ENCODE results near the gene SLBP. TPM values are rescaled to one million over a fixed set of nuclear protein-coding genes. Genes with fewer than 3 reads are reported as not detected.
A peak's percentile ranks its signal among the peaks of the same experiment; 100 is the strongest.

Gene SLBP
- 100 to 1,000 TPM; 137 to 173 TPM for total RNA-seq
- polyA plus RNA-seq (ENCODE audit: insufficient read depth, low read depth, low replicate concordance): 118 TPM
- long read RNA-seq, donor 1, transcript SLBP-206 (8 exons, 1,977 nt): major isoform, 23 of 24 reads
- long read RNA-seq, donor 1, partial matches to known transcripts: 0 of 24 reads
- long read RNA-seq, donor 1, other reads (novel, unspliced or antisense): 0 of 24 reads
- long read RNA-seq, donor 2, transcript SLBP-206 (8 exons, 1,977 nt): major isoform, 22 of 24 reads
- long read RNA-seq, donor 2, partial matches to known transcripts: 0 of 24 reads
- long read RNA-seq, donor 2, other reads (novel, unspliced or antisense): 0 of 24 reads

DNA sequence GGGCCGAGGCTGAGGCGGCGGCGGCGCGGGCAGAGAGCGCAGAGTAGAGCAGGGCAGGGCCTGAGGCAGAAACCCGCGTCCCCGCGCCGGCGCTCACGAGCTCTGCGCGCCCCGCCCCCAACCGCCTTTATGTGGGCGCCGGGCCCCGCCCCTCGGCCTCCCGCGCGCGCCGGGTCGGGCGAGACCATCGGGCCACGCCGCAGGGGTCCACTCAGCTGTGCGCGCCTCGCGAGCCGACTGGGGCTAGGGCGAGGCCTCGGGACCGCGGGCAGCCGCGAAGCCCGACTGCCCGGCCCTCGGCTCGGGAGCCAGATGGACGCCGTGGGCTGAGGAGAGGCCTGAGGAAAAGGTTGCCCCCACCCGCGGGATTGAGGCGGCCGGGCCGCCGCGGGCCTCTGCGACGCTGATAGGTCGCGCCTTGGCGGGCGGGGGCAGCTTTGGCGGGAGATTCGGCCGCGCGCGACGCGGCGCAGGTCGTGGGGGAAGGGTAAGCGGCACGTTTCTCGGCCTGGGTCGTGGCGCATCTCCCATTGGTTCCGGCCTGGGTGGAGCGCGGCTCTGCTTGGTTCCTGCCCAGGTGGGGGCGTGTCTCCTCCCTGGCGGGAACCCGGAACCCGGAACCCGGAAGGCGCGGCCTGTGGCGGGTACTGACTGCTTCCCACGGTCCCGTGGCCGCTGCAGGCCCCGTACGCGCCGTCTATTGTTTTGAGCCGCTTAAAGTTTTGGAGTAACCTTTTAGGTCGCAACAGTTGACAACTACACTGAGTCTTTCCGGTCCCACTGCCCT, at the start of gene SLBP:
Gene SLBP, minus strand, starts transcription at position 104 of the 787 bp plus-strand sequence. CDS start 131 bp downstream, outside the sequence.
- H3K9me3 ChIP-seq: no peaks in the 10 kb centered on the region
- peaks cover 37% of the 10 kb centered on the region for H3K4me1 ChIP-seq
- H3K27me3 ChIP-seq: no peaks in the 10 kb centered on the region
- TF ChIP-seq POLR2A (IDR thresholded peaks at IDR 0.05): peak; percentile 66
- TF ChIP-seq, protein P1, sequence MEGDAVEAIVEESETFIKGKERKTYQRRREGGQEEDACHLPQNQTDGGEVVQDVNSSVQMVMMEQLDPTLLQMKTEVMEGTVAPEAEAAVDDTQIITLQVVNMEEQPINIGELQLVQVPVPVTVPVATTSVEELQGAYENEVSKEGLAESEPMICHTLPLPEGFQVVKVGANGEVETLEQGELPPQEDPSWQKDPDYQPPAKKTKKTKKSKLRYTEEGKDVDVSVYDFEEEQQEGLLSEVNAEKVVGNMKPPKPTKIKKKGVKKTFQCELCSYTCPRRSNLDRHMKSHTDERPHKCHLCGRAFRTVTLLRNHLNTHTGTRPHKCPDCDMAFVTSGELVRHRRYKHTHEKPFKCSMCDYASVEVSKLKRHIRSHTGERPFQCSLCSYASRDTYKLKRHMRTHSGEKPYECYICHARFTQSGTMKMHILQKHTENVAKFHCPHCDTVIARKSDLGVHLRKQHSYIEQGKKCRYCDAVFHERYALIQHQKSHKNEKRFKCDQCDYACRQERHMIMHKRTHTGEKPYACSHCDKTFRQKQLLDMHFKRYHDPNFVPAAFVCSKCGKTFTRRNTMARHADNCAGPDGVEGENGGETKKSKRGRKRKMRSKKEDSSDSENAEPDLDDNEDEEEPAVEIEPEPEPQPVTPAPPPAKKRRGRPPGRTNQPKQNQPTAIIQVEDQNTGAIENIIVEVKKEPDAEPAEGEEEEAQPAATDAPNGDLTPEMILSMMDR (IDR thresholded peaks at IDR 0.05): peak in 1 of 3 experiments; percentile 3
- intact Hi-C loops (cut with DNase I; ENCODE audit: low total_unique reads): loop anchor here (5.0 kb wide), 1 partner anchor 550 kb away; the partner anchor contains the start of gene MXD4
- DNase-seq: peak; percentile 97
- H3K36me3 ChIP-seq (ENCODE audit: low read depth, missing control alignments): no peaks in the 10 kb centered on the region
- H3K27ac ChIP-seq: peak within 1 kb of the TSS; percentile 96 to 100
- WGBS, 2 donors: 0% methylated on average over 4 to 90 of the region's 98 CpGs
- H3K4me3 ChIP-seq: peak within 1 kb of the TSS; percentile 93 to 95

GRCh38 chr4:1761130-1761689, 49.1 kb upstream of the SLBP start:
- intact Hi-C loops (cut with DNase I; ENCODE audit: low total_unique reads): no loop called here
- no peak for DNase-seq
- no peak overlapping the region for H3K27ac ChIP-seq
- H3K9me3 ChIP-seq: no peaks in the 10 kb centered on the region
- H3K36me3 ChIP-seq (ENCODE audit: low read depth, missing control alignments): no peaks in the 10 kb centered on the region
- 65 to 69% methylated on average over 16 to 31 of the region's 32 CpGs for WGBS, 2 donors
- H3K4me3 ChIP-seq: no peak overlapping the region
- TF ChIP-seq POLR2A (IDR thresholded peaks at IDR 0.05): no peak
- TF ChIP-seq, protein P1 (IDR thresholded peaks at IDR 0.05): no peak
- peaks cover 5% of the 10 kb centered on the region for H3K4me1 ChIP-seq
- no peaks in the 10 kb centered on the region for H3K27me3 ChIP-seq

DNA sequence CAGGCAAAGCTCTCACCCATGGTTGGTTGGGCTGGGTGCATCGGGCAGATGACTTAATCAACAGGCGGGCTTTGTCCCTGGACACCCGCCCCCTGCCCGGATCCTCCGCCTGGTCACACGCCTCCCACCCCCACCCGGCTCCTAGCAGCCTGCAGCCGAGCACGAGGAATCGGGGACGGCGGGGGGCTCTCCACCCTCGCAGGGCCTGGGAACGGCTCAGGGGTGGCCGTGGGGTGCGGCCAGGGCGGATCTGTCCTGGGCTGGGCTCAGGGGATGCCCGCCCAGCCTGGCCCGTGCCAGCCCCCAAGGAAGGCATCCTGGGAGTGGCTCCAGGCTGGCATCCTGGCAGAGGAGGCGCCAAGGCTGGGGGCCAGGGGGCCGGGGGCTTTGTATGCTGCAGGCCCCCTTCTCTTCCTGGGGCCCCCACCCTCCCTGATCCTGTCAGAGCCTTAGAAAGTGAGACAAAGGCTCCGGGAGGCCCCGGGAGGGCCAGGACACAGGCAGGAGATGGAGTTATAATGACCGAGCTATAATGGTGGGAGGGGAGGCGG, 48.5 kb upstream of the SLBP start:
- no peaks in the 10 kb centered on the region for H3K27me3 ChIP-seq
- 70 to 73% methylated on average over 14 to 24 of the region's 25 CpGs for WGBS, 2 donors
- intact Hi-C loops (cut with DNase I; ENCODE audit: low total_unique reads): no loop called here

DNA sequence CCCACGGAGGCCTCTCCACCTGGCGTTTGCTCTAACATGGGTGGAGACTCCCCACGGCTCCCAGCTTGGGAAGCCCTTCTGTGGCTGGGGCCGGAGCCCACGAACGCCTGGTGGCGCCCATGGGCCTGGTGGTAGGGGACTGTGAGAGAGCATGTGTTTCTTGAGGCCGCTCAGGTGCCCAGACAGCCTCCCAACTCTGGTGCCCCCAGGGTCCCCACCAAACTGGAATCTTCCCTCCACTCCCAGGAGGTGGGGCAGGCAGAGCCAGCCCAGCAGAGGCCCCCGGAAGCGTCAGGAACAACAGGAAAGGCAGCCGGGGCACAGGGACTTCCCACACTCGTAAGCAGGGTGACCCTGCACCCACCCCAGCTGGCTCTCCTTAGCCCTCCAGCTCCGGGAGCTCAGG, 47.7 kb upstream of the SLBP start:
- no peaks in the 10 kb centered on the region for H3K9me3 ChIP-seq
- H3K27ac ChIP-seq: no peak overlapping the region
- intact Hi-C loops (cut with DNase I; ENCODE audit: low total_unique reads): loop anchor here (10.0 kb wide), 1 partner anchor 145 kb away; no protein-coding TSS in a partner anchor
- TF ChIP-seq, protein P1 (IDR thresholded peaks at IDR 0.05): no peak
- TF ChIP-seq POLR2A (IDR thresholded peaks at IDR 0.05): no peak
- 75 to 83% methylated on average over 6 to 12 of the region's 13 CpGs for WGBS, 2 donors
- no peaks in the 10 kb centered on the region for H3K27me3 ChIP-seq
- H3K4me3 ChIP-seq: no peak overlapping the region
- H3K4me1 ChIP-seq: peaks cover 5% of the 10 kb centered on the region
- no peak for DNase-seq
- H3K36me3 ChIP-seq (ENCODE audit: low read depth, missing control alignments): no peaks in the 10 kb centered on the region

More for the DNA sequence above, 48.5 kb upstream of the SLBP start:
- H3K4me3 ChIP-seq: no peak overlapping the region
- TF ChIP-seq POLR2A (IDR thresholded peaks at IDR 0.05): no peak
- TF ChIP-seq, protein P1 (IDR thresholded peaks at IDR 0.05): no peak
- no peak for DNase-seq
- no peaks in the 10 kb centered on the region for H3K36me3 ChIP-seq (ENCODE audit: low read depth, missing control alignments)
- no peak overlapping the region for H3K27ac ChIP-seq
- peaks cover 5% of the 10 kb centered on the region for H3K4me1 ChIP-seq
- no peaks in the 10 kb centered on the region for H3K9me3 ChIP-seq
